ENCODE measurements around the gene ARHGAP6.

DNA sequence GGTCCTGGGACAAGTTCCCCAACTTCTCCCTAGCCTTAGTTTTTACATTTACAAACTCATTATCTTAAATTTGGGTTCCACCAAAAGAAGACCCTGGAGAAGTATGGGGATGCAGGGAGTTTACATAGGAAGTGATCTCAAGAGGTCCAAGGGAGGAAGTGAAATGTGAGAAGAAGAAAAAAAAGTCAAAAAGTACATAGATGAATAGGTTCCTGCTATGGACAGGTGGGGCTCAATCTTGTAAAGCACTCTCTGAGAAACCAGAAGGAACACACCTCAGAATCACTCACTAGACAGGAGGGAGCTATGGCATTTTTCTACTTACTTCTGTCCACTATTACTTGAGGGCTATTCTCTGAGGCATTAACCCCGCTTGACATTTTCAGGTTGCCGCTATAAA, 56.6 kb downstream of the ARHGAP6 start:
- TF ChIP-seq, protein P1, sequence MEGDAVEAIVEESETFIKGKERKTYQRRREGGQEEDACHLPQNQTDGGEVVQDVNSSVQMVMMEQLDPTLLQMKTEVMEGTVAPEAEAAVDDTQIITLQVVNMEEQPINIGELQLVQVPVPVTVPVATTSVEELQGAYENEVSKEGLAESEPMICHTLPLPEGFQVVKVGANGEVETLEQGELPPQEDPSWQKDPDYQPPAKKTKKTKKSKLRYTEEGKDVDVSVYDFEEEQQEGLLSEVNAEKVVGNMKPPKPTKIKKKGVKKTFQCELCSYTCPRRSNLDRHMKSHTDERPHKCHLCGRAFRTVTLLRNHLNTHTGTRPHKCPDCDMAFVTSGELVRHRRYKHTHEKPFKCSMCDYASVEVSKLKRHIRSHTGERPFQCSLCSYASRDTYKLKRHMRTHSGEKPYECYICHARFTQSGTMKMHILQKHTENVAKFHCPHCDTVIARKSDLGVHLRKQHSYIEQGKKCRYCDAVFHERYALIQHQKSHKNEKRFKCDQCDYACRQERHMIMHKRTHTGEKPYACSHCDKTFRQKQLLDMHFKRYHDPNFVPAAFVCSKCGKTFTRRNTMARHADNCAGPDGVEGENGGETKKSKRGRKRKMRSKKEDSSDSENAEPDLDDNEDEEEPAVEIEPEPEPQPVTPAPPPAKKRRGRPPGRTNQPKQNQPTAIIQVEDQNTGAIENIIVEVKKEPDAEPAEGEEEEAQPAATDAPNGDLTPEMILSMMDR (IDR thresholded peaks at IDR 0.05; ENCODE audit: low read depth, low read length): no peak
- TF ChIP-seq POLR2A (IDR thresholded peaks at IDR 0.05; ENCODE audit: extremely low read depth, insufficient read length): no peak
